Endothelial cell of umbilical vein (primary cell): ENCODE data around the gene WRAP53. TPM values are rescaled to one million over a fixed set of nuclear protein-coding genes. Genes with fewer than 3 reads are reported as not detected.

Experiments used
- BruUV-seq: library from RNA; stranded (reverse); fragments of 400-500 nt; replicated peaks from 2 replicates; lab custom pipeline; 2021; lab: Mats Ljungman, UMichigan
- CTCF ChIA-PET: fragments of 300-600, 350-600 bp; sonication (Branson Sonifier 250); formaldehyde crosslinking; loops from one replicate; lab custom pipeline; 2021; ENCODE audit warnings: antibody characterized with exemption, inconsistent platforms; lab: Charles Lee
- POLR2A ChIA-PET: fragments of 300-600, 350-600 bp; sonication (Branson Sonifier 250); formaldehyde crosslinking; loops from one replicate; lab custom pipeline; 2021; ENCODE audit warnings: antibody characterized with exemption, inconsistent platforms; lab: Charles Lee
- DNase-seq: peaks from one replicate; pipeline ENCODE4 v3.0.0-alpha.2; 2011; ENCODE audit warnings: low read depth, low spot score
- FAIRE-seq: peaks from 2 replicates; lab custom pipeline; 2011; peaks lifted over from hg19 to GRCh38; lab: Jason Lieb, UNC
- H2AFZ ChIP-seq: 2 replicates; pipeline ENCODE4 v1.6.0; 2012; ENCODE audit warnings: low read depth, low read length, control low read depth, inconsistent platforms
- H3K27ac ChIP-seq: 2 replicates; pipeline ENCODE4 v1.5.1; 2011; ENCODE audit warnings: low read depth, mild to moderate bottlenecking, control low read depth, low read length, moderate library complexity; ENCODE audit not compliant: insufficient read depth
- H3K27me3 ChIP-seq, 2 experiments: 2 replicates each; pipeline versions ENCODE4 v1.6.0 to v1.6.1; 2011; ENCODE audit warnings: low read length in 2 of 2, mixed read lengths in 1 of 2; ENCODE audit not compliant: control insufficient read depth in 2 of 2, insufficient read depth in 2 of 2
- H3K36me3 ChIP-seq, 2 experiments: 2 replicates in 1 of 2; 3 replicates in 1 of 2; pipeline ENCODE4 v1.5.1; 2011; ENCODE audit warnings: low read length in 2 of 2, mild to moderate bottlenecking in 1 of 2, moderate library complexity in 1 of 2; ENCODE audit not compliant: control insufficient read depth in 2 of 2, insufficient read depth in 2 of 2; ENCODE audit errors: extremely low read depth in 1 of 2
- H3K4me1 ChIP-seq: 3 replicates; pipeline ENCODE4 v1.5.1; 2011; ENCODE audit warnings: mild to moderate bottlenecking, low read length; ENCODE audit not compliant: control insufficient read depth, insufficient read depth; ENCODE audit errors: extremely low read depth
- H3K4me2 ChIP-seq: 2 replicates; pipeline ENCODE4 v1.6.1; 2011; ENCODE audit warnings: low read length, control low read depth, mixed read lengths; ENCODE audit not compliant: insufficient read depth
- H3K4me3 ChIP-seq, 3 experiments: fragments of 200-600 bp in 1 of 3; sonication (generic), shearing (Covaris generic) in 1 of 3; replicated peaks in 1 of 3; 2 replicates each; pipeline ENCODE4 v1.5.1; 2011 to 2016; ENCODE audit warnings: control low read depth in 3 of 3, low read length in 3 of 3, mild to moderate bottlenecking in 2 of 3, inconsistent platforms in 1 of 3, low read depth in 1 of 3, moderate library complexity in 1 of 3; ENCODE audit not compliant: insufficient read depth in 1 of 3
- H3K79me2 ChIP-seq: 2 replicates; pipeline ENCODE4 v1.6.0; 2012; ENCODE audit warnings: low read length, inconsistent platforms; ENCODE audit not compliant: control insufficient read depth, insufficient read depth
- H3K9ac ChIP-seq: replicated peaks from 2 replicates; pipeline ENCODE3; 2011; ENCODE audit warnings: low read length, control low read depth; ENCODE audit not compliant: insufficient read depth; ENCODE audit errors: extremely low read depth
- H3K9me1 ChIP-seq: replicated peaks from 3 replicates; pipeline ENCODE4 v1.6.0; 2011; ENCODE audit warnings: mild to moderate bottlenecking, low read length; ENCODE audit not compliant: control insufficient read depth, insufficient read depth; ENCODE audit errors: extremely low read depth
- H3K9me3 ChIP-seq: replicated peaks from 2 replicates; pipeline ENCODE4 v1.5.1; 2012; ENCODE audit warnings: low read length, inconsistent platforms; ENCODE audit not compliant: control insufficient read depth, insufficient read depth
- H4K20me1 ChIP-seq: replicated peaks from 2 replicates; pipeline ENCODE3; 2011; ENCODE audit warnings: mild to moderate bottlenecking, low read length; ENCODE audit not compliant: control insufficient read depth, insufficient read depth; ENCODE audit errors: extremely low read depth
- EZH2 ChIP-seq: IDR thresholded peaks from 2 replicates; pipeline ENCODE4 v1.6.1; 2012; ENCODE audit warnings: borderline replicate concordance, low read depth, mild to moderate bottlenecking, moderate library complexity, low read length, inconsistent platforms; ENCODE audit not compliant: severe bottlenecking
- JUN ChIP-seq: IDR thresholded peaks from 2 replicates; pipeline ENCODE4 v1.6.1; 2011; ENCODE audit warnings: borderline replicate concordance, low read depth; ENCODE audit not compliant: insufficient read length, insufficient read depth
- MYC ChIP-seq: IDR thresholded peaks from one replicate; pipeline ENCODE4 v1.6.1; 2011; ENCODE audit warnings: mild to moderate bottlenecking, low read depth, low read length
- dilution Hi-C: fragments of 300-500 bp; cut with MboI; formaldehyde crosslinking; loops from one replicate; pipeline ENCODE4 v1.15.0; 2019; ENCODE audit warnings: low sequenced_read_pairs; ENCODE audit not compliant: extremely low pct_ligation_motif_present
- intact Hi-C: fragments of 100-400 bp; cut with micrococcal nuclease; formaldehyde crosslinking; loops from one replicate; pipeline ENCODE4 v1.10.0; 2022
- polyA plus RNA-seq, 4 experiments: library from polyadenylated mRNA; depleted of rRNA in 3 of 4; stranded (reverse) in 3 of 4; unstranded in 1 of 4; fragments of >200 nt; gene quantifications; 2 replicates each; pipeline versions ENCODE4 v1.2.1 to v1.2.3, GENCODE V29; 2011 to 2012; ENCODE audit warnings: missing spikeins in 1 of 4
- total RNA-seq: library from RNA; stranded (reverse); gene quantifications from 2 replicates; pipeline ENCODE4 v1.2.3, GENCODE V29; 2021

The WRAP53 gene
- total and polyA plus RNA-seq, 2 donors (not counting 3 experiments of a cell fraction or from before 2014, with no cell fraction given): 17.9 to 28.0 TPM

DNA sequence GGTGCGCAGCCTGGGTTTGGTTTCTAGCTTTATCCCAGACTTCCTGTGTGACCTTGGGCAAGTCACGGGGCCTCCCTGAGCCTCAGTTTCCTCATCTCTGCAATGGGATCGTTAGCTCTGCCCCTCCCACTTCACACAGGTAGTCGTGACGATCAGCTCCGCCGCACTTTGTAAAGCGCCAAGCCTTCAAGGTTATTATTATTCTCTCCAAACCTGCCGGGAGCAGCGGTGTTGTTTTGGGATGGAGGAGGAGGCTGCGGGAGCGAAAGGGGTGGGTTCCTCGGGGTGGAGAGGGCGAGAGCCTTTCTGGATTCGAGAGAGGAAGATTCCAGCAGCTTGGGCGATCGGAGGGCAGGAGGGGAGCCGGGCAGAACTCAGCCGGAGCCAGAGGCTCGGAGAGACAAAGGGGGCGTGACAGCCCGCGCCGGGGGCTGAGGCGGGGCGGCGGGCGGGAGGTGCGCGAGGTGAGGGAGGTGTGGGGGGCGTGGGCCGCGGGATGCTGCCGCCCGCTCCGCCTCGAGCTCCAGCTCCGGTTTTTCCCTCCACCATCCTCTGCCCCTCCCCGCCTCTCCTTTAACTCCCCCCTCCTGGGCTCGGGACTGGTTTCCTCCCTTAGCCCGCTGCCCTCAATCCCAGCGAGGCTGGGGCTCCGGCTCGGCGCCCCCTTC is 16.5 kb downstream of the WRAP53 start, which contains the start of gene EFNB3:
EFNB3 (plus strand) TSS at position 602 of the 668 bp plus-strand sequence. CDS start 397 bp downstream, outside the sequence.
- peak; percentile 59 for TF ChIP-seq EZH2
- TF ChIP-seq JUN: no peak
- peak within 1 kb of the TSS; percentile 9 for H2AFZ ChIP-seq
- POLR2A ChIA-PET: interaction anchor here (0.6 kb wide), 1 partner anchor 395 kb away, joined by 3 read pairs; no protein-coding TSS in a partner anchor

DNA sequence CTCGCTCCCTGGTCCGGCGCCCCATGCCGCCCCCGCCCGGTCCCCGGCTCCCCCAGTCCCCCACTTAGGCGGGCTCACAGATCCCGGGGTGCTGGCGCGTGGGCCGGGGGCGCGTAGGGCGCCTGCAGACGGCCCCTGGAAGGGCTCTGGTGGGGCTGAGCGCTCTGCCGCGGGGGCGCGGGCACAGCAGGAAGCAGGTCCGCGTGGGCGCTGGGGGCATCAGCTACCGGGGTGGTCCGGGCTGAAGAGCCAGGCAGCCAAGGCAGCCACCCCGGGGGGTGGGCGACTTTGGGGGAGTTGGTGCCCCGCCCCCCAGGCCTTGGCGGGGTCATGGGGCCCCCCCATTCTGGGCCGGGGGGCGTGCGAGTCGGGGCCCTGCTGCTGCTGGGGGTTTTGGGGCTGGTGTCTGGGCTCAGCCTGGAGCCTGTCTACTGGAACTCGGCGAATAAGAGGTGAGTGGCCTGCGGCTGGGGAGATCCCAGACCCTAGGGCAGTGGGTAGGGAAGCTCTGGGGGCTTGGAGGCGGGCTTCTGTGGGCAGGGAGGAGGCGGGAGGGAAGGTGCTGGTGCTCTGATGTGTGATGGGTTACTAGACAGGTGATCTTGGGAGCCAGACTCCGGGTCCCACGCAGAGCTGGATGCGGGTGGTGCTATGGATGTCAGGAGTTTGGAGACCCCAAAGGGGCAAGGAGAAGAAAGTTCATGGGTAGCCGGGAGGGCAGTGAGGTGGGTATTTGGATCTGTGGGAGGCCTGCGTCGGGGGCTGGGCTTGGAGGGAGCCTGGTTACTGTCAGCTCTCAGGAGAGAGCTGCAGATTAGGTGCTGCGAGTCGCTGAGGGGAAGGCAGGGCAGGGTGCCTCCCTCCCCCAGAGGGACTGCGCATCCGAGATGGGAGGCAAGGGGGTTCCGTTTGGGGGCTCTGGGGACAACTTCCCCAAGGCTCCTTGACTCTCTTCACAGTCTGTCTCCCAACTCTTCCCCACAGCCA is 17.3 kb downstream of the WRAP53 start:
- H3K9me1 ChIP-seq: no peaks in the 10 kb centered on the region
- BruUV-seq: no TSS peak
- peaks cover 0 to 8% of the 10 kb centered on the region in 2 experiments for H3K36me3 ChIP-seq
- dilution Hi-C loops: no loop called here
- H2AFZ ChIP-seq: no peak overlapping the region
- no peaks in the 10 kb centered on the region for H3K9me3 ChIP-seq
- H3K4me3 ChIP-seq: peak overlapping the region in 1 of 3 experiments; percentile 27
- peaks cover 6% of the 10 kb centered on the region for H3K4me1 ChIP-seq
- POLR2A ChIA-PET: interaction anchor here (0.6 kb wide), 1 partner anchor 396 kb away, joined by 3 read pairs; no protein-coding TSS in a partner anchor
- no peak for TF ChIP-seq MYC
- peak; percentile 55 for TF ChIP-seq EZH2
- no peak overlapping the region for H3K27ac ChIP-seq
- H4K20me1 ChIP-seq: no peaks in the 10 kb centered on the region
- peaks cover 33 to 35% of the 10 kb centered on the region in 2 experiments for H3K27me3 ChIP-seq
- intact Hi-C loops: loop anchor here (1.0 kb wide), 1 partner anchor 12 kb away; the partner anchor contains the start of gene DNAH2
- no peaks in the 10 kb centered on the region for H3K79me2 ChIP-seq
- DNase-seq (no peak), FAIRE-seq (no peak)
- H3K9ac ChIP-seq: no peak overlapping the region
- CTCF ChIA-PET: interaction anchor here (2.3 to 5.1 kb wide), 2 partner anchors 10 to 18 kb away, joined by 11 to 45 read pairs; partner anchors contain the start of genes DNAH2, TP53 and WRAP53
- H3K4me2 ChIP-seq: peak overlapping the region; percentile 21

More for the DNA sequence above, 16.5 kb downstream of the WRAP53 start, which contains the start of gene EFNB3:
- no peak for FAIRE-seq
- Histone ChIP-seq H4K20me1 (no peaks in the 10 kb centered on the region), H3K27ac (no peak within 1 kb of the TSS), H3K36me3 (peaks cover 0 to 8% of the 10 kb centered on the region in 2 experiments), H3K9me3 (no peaks in the 10 kb centered on the region), H3K4me2 (peak within 1 kb of the TSS; percentile 21), H3K9me1 (no peaks in the 10 kb centered on the region), H3K4me3 (peak within 1 kb of the TSS in 2 of 3 experiments; percentile 27 to 35), H3K79me2 (no peaks in the 10 kb centered on the region), H3K27me3 (peaks cover 33 to 35% of the 10 kb centered on the region in 2 experiments), H3K9ac (no peak within 1 kb of the TSS), H3K4me1 (peaks cover 3% of the 10 kb centered on the region)
- CTCF ChIA-PET: interaction anchor here (2.3 to 5.1 kb wide), 2 partner anchors 11 to 17 kb away, joined by 11 to 45 read pairs; partner anchors contain the start of genes DNAH2, TP53 and WRAP53
- dilution Hi-C loops: no loop called here
- no TSS peak for BruUV-seq
- no peak for DNase-seq
- intact Hi-C loops: loop anchor here (1.0 kb wide), 1 partner anchor 13 kb away; the partner anchor contains the start of gene DNAH2
